Activated CD4-positive, alpha-beta T cell treated with anti-CD3 and anti-CD28 coated beads, Interleukin-2, amount 50 U/mL, for 16 hours (primary cell): ENCODE data around the gene NAT9.

Experiments used
- DNase-seq: peaks from one replicate; pipeline ENCODE4 v3.0.0-alpha.2; 2020

Gene NAT9

DNA sequence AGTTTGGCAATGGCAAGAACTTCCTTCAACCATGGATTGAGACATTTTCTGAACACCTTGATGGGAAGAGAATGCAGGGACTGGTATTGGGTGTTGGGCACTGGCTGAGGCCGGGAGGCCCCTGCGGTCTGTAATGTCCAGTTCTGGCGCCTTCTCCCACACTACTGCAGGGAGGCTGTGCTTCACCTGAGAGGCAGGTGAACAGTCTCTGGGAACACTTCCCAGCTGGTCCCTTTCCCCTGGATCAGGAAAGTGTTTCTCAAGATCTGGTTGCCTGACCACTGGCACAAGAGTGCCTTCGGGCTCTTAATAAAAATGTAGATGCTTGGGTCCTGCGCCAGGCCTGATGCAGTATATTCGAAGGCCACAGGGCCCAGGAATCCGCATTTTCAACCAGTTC is 28.5 kb upstream of the NAT9 start:
- DNase-seq, result no peak

GRCh38 chr17:74803971-74804370 is 27.8 kb upstream of the NAT9 start:
- no peak for DNase-seq

GRCh38 chr17:74803388-74803930 is 27.3 kb upstream of the NAT9 start:
- no peak for DNase-seq

DNA sequence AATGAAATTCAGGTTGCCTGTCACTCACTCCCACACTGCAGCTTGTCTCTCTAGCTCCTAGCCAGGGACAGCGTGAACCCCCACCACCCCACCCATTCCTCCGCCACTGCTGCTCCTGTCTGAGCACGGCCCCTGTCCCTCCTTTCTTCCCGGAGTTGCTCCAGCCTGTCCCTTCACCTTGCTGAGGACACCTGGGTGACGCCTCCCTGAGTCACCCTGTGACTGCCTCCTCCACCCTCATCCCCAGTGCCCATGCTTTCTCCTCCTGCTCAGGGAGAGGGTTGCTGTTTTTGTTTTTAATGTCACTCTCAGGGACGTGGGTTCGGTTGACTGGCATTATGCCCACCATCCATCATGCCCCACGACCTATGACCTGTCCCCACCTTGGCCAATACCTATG is 25.8 kb upstream of the NAT9 start:
- DNase-seq, result no peak

DNA sequence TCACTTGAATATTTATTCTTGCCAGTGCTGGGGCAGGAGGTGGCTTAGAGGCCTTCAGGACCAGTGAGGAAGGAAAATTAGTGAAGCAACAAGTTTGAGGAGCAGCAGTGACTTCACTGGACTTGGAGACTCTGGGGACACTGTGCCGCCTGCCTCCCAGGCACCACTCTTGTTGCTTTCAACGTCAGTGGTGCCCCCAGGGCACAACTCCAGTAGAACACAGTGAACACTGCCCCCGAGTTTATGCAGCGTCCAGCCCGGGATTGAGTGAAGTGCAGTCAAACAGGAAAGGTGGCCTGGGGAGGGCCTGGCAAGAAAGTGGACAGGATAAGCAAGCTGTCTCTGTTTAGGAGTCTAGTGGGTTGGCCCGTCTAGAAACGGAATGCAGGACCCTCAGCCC is 24.4 kb upstream of the NAT9 start:
- DNase-seq, result no peak

- no peak for DNase-seq
Observed at GRCh38 chr17:74799097-74799496, 23.0 kb upstream of the NAT9 start.

DNA sequence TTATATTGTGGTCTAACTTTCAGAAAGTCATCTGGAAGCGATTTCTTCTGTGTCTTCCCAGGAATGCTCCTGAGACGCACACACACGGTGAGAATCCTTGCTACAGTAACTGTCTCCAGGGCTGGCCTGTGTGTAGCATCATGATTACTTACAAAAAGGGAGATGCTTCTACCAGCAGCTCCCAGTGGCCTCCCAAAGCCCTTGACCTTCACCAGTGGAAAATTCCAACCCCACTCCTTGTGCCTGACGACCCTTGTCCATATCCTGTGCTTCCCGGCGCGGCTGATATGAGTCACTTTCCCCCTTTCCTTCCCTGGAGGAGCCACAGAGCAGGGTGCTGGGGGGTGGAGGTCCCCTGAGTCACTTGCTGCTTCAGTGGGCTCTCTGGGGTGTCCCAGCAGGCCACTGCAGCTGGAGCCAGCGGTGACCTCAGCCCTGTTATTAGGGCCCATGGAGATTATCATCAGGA is 22.1 kb upstream of the NAT9 start:
- DNase-seq, result no peak

GRCh38 chr17:74797824-74798223 is 21.7 kb upstream of the NAT9 start:
- no peak for DNase-seq

DNA sequence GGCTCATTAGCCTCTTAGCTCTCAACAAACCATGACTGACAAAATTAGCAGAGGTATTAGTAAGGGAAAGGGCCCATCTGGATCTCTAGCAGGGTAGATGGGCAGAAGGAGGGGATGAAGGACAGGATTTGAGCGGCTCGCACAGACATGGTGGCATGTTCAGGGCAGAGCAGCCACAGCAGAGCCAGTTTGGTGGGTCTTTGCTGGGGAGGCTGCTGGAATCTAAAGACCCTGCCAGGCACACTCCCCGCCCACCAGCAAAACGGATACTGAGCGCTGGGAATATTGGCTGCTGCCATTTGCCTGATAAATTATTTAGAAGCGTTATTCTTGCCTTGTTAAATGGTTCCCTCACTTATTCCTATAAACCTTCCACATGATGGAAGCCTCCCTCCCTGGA is 20.7 kb upstream of the NAT9 start:
- no peak for DNase-seq

GRCh38 chr17:74796211-74796610 is 20.1 kb upstream of the NAT9 start:
- DNase-seq, result no peak

DNA sequence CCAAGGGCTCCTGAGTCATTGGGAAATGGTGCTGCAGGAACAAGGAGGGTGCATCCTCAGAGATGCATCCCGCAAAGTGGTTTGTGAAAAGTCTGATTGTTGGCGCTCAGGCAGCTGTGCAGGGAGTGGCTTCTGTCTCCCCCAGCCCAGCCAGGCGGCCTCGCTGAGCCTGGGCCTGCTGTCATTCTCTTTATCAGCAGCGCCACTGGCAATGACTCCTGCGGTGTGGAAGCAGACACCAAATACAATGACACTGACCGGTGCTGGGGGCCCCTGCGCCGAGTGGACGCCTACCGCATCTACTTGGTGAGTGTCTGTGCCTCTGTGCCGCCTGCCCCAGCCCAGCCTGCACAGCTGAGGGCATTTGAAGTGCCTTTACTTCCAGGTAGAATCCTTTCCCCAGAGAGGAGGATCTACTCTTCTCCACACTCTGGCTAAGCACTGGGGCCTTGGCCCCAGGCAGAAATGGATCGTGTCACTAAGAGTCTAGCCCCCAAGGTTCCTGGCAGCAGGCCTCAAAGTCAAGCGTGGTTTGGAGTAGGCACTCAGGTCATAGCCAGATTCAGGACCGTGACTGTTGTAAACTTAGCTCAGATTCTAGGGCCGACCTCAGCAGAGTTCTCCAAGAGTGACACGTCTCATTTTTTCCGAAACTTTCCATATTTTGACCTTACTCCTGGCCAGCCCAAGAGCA is 19.3 kb upstream of the NAT9 start:
- DNase-seq, result no peak

DNA sequence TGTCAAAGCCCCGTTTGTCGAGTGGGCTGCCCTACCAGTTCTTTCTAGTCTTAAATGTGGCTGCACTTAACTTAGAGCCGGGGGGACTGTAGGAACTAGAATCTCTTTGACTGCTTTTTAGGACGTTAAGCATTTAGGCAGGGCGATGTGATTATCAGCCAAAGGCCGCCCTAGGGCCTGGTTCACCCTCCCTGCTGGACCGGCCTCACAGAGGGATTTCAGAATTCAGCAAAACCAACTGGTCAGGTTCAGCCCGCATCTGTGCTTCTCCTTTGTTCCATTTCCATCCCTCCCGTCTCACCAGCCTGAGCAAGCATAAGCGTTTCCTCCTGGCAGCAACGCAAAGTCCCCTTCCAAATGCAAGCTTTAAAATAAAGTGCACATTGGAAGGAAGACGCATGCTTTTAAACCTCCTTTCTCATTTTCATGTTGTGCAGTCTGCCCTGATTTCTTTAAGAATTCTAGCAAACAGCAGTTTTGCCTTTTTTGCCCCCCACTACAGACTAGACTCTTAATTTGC is 16.5 kb upstream of the NAT9 start:
- DNase-seq, result no peak

GRCh38 chr17:74790161-74791058 is 14.3 kb upstream of the NAT9 start:
- DNase-seq, result no peak

DNA sequence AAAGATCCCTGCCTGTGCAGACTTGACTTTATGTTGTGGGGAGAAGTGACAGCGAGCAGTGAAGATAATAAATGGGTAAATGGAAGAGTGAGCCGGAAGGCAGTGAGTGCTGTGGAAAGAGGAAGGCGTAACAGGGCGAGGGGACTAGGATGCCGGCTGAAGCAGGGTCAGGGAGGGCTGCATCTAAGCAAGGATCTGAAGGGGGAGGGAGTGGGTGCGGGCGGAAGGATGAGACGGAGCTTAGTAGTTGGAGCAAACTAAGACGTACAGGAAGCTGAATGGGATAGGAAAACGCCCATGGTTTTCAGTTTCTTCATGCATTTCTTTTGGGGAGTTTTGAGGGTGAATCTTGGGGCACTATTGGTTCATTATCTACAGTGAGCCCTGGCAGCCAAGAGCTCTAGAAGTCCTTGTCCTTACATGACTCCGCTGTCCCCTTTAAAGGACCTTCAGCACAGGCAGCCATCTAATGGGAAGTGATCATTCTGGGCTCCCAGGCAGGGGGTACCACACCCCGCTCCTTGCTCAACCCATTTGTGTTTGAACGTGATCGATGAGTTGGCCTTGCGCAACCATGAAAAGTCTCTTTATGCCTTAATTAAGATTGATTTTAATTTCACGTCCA is 10.4 kb upstream of the NAT9 start:
- DNase-seq, result no peak

GRCh38 chr17:74785981-74786360 is 9.8 kb upstream of the NAT9 start:
- DNase-seq, result no peak

DNA sequence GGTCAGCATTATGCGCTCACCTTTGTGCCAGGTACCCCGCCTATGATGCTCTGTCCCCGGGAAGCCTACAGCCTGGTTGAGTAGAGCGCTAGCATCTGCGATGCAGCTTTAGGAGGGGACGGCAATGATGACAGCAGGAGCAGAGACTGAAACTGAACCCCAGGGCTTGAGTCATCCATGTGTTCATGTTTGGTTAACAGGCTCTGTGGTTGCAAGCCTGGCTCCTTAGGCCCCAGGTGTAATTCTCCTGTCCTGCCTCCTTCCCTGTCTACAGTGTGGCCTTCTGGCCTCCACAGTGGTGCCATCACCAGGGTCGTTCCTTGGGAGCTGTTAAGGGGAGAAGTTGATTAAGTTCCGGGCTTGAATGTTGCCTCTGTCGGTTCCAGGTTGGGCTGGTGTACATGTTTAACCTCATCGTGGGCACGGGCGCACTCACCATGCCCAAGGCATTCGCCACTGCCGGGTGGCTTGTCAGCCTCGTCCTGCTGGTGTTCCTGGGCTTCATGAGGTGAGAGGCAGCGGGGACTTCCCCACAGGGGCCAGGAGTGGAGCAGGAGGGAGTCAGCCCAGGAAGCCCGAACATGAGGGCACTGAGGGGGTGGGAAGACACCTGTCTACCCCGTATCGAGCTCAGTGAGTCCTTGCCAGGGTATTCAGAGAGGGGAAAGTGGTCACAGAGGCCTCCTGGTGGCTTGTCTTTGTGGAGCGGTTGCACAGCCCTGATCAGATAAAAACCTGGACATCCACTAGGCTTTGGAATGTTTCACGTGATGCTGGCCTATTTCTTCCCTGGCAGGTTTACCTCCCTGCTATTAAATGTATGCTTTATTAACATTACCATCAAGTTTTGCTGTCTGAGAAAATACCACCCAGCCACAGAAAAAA is 9.2 kb upstream of the NAT9 start:
- DNase-seq, result peak; percentile 38

- DNase-seq, result no peak
Observed at GRCh38 chr17:74784125-74784810, 8.1 kb upstream of the NAT9 start.

DNA sequence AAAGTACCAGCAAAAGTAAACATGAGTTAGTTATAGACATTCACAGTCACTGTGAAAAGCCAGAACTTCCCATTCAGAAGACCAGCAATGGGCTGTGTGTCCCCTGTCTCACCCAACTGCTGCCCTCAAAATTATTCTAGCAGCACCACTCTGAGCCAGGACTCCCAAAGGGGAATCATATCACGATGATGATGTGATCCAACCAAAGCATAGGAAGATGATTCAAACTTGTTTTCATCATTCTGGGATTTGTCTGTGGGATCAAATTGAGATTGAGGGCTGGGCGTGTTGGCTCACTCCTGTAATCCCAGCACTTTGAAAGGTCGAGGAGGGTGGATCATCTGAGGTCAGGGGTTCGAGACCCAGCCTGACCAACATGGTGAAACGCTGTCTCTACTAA is 6.4 kb upstream of the NAT9 start:
- DNase-seq, result no peak

DNA sequence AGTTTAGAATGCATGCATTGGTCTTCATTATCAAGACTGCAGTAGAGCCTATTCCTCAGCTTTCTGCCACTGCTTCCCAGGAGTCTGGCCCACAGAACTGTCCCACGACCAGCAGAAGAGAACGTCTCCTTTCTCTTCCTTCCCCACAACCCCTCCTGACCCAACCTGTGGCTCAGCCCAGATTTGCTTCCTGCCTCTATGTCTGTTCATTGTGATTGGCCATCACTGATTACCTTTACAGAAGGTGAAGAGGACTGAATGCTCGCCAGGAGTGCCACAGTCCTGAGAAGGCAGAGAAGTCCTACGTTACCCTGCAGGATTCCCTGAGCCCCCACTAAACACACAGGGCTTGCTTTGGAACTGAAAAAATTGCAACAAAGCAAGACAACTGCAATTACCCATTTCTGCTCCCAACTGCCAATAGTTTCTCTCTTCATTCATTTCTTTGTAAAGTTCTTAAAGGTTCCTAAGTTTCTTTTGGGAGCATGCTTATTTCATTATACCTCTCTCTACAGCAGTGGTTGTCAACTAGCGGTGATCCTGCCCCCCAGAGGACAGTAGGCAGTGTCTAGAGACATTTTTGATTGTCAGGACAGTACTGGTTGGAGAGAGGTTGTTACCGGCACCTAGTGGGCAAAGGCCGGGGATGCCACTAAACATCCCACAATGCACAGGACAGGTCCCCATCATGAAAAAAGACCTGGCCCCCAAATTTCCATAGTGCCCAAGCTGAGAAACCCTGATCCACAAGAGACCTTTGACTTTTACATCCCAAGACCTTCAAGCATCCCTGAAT is 4.5 kb upstream of the NAT9 start:
- DNase-seq, result peak; percentile 45

GRCh38 chr17:74779948-74780400 is 3.8 kb upstream of the NAT9 start:
- DNase-seq, result peak; percentile 89

DNA sequence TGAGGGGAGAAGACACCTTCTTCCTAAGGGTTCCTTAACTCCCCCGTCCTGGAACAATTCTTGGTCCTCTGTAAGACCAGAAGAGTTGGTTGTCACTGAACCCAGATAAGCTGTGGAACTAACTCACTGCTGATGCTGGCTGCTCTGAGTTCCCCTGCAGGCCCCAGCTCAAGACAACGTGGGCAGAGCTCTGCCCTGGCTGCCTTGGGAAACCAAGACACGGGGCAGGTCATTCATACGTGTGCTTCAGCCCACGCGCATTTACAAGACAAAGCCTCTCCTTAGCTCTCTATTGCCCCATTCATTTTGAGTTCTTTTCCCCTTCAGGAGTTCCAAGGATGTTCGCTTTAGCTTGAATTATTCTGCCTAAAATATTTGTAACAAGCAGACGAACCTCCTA is 3.4 kb upstream of the NAT9 start:
- DNase-seq, result no peak
